GM15510 (cell line): ENCODE measurements around the gene PAMR1.

Experiments used
- POLR2A ChIP-seq: IDR thresholded peaks from 3 replicates; pipeline ENCODE4 v1.6.1; 2011; ENCODE audit warnings: borderline replicate concordance; ENCODE audit not compliant: insufficient read length; ENCODE audit errors: extremely low read depth

Gene PAMR1

DNA sequence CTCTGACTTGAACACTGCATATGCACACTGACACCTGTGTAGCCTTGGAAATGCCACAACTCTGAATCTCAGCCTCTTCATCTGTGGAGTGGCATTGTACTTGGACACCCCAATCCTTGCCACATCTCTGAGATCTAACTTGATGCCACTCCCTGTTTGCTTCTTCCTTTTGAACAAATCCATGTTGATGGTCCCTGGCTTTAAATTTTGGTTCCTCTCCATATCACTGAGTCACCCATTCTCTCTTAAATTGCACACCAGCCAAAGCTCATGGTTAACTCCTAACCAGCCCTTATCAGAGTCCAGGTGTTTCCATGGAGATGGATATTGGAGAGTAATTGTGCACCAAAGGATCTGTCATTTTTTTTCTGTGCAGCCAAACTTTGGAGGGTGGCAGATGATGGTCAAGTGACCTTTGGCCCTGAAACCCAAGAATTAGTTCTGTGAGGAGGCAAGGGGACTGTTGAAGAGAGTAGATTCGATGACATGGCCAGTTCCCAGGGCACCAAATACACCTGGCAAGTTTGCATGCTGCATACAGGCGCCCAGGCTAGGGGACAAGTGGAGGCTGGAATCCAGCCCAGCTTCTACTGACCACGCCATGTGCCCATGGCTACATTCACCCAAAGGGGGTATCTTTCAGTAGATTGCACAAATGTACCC lies 25.1 kb upstream of the PAMR1 start:
- TF ChIP-seq POLR2A = no peak

DNA sequence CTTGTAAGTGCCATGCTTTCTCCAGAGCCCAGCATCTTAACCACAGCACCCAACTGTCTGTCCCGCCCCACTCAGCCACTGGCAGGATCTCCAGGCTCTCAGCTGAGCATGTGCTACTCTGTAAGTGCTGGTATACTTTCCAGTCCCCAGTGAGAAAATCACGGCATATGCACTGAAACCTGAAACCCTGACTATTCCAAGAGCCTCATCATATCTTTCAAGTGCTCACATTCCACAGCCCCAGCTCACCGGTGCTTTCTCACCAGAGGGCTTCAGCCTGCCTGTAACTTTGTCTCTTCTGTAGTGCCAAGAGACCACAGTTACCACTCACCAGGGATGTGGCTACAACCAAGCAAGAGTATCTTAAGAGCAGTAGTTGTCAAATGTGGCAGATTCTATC lies 24.4 kb upstream of the PAMR1 start:
- TF ChIP-seq POLR2A = no peak

DNA sequence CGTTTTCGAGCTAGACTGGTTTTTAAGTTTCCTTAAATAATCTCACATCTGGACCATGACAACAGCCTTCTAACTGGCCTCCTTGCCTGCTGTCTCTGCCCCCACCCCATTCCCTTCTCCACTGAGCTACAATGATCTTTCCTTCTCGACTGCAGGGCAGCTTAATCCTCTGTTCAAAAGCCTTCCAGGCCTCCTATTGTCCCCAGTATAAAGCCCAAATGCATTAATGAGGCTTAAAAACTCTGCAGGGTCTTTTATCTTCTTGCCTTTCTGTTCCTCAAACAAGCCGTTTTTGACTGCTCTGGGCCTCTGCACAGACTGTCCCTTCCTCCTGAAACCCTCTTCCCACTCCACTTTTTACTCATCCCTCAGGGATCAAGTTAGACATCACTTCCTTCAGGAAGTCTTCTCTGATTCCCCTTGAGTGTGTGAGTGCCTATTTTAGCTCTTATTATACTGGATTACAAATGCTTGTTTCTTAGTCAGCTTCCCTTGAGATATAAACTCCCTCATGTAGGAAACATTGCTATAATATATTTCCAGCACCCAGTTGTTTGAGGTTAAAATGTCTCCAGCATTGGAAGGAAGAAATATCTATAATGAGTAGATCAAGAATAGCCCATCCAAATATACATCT lies 23.6 kb upstream of the PAMR1 start:
- no peak for TF ChIP-seq POLR2A

DNA sequence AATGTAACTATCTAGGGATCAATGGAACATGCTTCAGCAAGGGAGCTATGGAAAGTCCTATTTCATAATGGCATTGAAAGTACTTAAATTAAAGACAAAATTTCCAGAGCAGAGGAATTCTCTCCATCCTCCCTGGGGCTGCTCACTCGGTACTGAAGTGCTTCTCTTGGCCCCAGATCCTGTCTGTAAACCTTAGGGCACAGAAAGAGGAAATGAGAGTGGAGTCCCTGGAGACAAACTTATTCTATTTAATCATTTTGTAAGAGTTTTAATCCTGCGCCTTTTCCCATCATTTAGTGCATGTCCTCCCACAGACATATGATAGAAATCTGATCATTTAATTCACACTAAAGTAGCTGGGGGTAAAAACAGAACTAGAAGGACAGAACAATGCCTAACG lies 20.9 kb upstream of the PAMR1 start:
- no peak for TF ChIP-seq POLR2A

GRCh38 chr11:35545391-35546003 lies 20.1 kb upstream of the PAMR1 start:
- TF ChIP-seq POLR2A = no peak

DNA sequence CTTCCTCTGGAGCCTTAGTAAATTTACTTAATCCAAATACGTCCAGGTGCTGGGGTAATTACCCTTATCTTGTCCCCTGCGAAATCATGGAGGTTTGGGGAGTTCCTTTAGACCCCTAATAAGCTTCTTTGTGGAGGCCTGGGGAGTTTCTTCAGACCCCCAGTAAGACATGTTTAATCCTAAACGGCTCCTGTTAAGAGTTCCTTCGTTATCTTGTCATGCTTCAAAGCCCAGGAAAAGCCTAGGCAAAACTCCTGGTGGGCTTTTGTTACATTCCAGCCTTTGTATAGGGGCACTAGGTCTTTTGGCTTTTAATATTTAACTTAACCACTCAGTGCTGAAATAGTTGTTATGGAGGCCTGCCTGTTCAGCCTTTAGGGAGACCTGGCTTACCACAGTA lies 18.1 kb upstream of the PAMR1 start:
- TF ChIP-seq POLR2A = no peak

- TF ChIP-seq POLR2A = no peak
These were observed 16.4 kb upstream of the PAMR1 start for GRCh38 chr11:35541621-35542375.

DNA sequence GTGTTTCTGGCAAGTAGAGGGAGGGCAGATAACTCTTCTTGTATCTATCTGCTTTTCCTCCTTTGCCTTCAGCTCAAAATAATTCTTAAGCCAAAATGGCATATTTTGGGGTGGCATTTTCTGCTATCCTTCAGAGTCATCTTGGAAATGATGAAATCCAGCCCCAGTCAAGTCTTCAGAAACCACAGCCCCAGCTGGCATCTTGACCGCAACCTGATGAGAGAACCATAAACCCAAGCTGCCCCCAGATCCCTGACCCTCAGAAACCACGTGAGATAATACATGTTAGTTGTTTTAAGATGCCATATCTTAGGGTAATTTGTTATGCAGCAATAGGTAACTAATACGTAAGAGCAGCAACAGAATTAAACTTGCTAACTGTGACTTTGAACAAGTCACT lies 15.1 kb upstream of the PAMR1 start:
- TF ChIP-seq POLR2A = no peak

DNA sequence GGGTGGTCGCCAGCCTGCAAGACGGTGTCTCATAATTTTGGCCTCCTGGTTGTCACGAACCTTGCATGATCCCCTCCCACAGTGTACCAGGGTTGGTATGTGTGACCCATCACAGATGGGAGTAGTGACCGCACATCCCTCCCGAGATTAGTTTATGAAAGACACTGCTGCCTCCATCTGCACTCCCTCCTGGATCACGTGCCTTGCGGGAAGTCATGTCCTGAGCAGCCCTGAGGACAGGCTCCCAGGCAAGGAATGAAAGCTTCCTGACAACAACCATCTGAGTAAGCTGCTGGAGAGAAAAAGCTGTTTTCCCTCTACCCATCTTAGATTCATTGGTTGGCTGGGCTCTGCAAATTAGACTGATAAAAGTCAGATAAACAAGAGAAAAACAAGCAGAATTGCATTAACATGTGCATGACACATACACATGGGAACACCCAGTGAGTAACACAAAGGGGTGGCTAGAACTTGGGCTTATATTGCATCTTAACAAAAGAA lies 14.4 kb upstream of the PAMR1 start:
- no peak for TF ChIP-seq POLR2A

DNA sequence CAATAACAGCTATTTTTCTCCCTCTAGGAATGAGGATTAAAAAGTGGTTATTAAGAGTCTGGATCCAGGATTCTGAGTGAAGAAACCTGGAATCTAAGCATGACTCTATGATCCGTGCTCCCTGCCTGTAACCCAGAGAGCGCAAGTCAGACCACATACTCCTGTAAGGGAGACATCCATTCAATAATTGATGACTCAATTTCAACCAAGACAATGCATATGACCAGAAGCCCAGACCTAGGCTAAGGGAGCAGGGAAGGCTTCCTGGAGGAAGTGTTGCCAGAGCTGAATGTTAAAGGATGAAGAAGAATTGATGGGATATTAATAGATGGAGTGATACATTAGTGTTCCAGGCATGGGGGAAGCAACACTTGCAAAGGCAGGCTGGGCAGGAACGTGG lies 13.8 kb upstream of the PAMR1 start:
- TF ChIP-seq POLR2A = no peak

DNA sequence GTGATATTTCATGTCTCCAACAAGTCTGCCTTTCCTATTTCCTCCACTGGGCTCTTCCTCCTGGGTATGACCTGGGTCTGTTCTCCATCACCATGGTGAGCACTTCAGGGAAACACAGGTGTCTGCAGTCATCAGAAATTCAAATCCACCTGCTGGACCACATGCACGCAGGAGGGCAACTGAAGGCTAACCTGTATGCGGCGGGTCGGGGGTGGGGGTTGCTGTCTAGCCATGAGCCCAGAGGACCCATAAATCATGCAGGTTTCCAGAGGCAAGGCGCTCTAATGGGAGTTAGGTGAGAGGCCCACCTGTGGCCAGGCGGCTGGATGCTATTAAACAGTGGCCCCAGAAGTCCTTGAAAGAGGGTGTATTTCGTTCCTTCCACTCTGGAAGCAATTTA lies 11.1 kb upstream of the PAMR1 start:
- no peak for TF ChIP-seq POLR2A

DNA sequence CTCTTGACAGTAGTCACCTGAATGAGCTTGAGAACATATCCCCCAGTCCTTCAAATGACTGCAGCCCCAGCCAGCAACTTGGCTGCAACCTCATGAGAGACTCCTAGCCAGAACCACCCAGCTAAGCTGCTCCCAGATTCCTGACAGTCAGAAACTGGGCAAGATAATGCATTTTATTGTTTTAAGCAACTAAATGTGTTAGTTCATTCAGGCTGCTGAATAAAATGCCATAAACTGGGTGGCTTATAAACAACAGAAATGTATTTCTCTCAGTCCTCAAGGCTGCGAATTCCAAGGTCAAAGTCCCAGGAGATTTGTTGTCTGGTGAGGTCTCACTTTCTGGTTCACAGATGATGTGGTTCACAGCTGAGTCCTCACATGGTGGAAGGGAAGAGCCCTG lies 5.8 kb upstream of the PAMR1 start:
- no peak for TF ChIP-seq POLR2A

DNA sequence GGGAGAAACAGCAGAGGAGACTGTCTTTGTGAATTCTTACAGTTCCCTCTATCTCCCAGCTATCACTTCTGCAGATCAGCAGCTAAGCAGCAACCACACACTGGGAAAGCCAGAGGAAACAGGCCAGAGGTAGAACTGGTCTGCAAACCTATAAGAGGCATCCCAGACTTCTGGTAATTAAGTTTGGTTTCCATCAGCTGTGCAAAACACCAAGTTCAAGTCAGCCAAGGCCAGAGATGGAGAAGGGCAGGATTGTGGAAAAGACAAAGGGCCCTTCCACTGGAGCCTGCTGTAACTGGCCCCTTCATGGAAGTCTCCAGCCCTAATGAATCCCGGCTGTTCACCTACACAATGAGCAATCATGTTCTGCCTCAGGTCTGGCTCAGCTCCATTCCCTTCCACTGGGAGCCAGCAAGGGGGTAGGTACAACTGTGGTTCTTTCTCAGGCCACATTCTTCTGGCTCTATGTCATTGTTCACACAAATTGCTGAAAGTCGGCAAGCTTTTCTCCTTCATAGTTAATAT lies 4.6 kb upstream of the PAMR1 start:
- TF ChIP-seq POLR2A = no peak

DNA sequence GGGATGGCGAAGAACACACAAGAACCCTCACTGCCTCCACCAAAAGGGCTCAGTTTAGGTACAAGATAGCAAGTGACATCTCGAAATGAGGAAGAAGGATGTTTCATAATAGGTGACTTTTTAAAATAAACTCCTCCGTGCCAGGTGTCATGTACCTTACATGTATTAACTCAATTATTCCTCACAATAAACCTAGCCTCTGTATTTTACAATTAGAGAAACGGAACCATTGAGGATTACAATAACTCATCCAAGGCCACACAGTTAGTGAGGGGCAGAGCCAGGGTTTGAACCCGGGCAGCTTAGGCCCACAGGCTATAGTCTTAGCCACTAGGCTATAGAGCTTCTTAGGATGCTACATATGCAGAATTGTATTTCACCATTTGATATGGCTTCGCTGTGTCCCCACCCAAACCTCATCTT lies 965 bp upstream of the PAMR1 start:
- no peak for TF ChIP-seq POLR2A

- TF ChIP-seq POLR2A = no peak
These were observed 636 bp downstream of the PAMR1 start for GRCh38 chr11:35524780-35525179.
